GM08714 (cell line): ENCODE measurements around the gene NUP62.

Experiments used
- H3K4me3 ChIP-seq: fragments of 200-500 bp; sonication (Bioruptor generic); 2 replicates; pipeline ENCODE4 v1.5.1; 2014; ENCODE audit warnings: mild to moderate bottlenecking, low read length, inconsistent platforms
- ZNF274 ChIP-seq: IDR thresholded peaks from 2 replicates; pipeline ENCODE4 v1.6.1; 2012; ENCODE audit warnings: mild to moderate bottlenecking, low read depth, low read length

NUP62 gene

DNA sequence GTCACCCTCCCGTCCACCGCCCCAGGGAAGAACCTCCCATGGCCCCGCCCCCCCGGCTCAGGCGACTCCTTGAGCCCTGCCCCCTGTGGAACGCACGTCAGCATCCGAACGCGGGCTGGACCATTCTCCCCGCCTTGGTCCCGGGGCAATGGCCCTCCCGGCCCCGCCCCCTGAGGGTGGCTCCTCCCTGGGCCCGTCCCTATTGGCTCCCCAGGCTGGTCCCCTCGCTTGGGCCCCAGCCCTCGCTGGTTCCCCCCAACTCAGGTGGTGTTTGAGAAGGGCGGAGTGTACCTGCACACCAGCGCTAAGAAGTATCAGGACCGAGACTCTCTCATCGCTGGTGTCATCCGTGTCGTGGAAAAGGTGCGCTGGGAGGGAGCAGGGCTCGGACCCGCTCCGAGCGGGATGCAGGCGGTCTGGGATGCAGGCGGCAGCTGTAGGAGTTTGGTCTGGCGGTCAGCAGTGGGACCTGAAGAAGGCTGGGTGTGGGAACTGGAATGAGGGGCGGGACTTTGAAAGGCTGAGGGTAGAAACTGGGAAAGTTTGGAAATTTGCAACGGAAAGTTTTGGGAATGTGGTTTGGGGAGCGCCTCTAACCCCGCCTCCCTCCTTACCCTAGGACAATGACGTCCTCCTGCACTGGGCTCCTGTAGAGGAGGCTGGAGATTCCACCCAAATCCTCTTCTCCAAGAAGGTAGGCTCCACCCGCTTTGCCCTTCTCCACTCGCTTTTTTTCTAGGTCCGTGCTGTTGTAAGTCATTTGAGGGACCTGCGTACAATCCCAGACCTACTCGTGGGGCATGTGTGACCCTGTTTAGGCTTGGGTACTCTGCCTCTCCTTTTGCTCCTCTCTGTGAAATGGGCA is 51.2 kb downstream of the NUP62 start:
- peak overlapping the region; percentile 83 for H3K4me3 ChIP-seq
- TF ChIP-seq ZNF274: no peak

DNA sequence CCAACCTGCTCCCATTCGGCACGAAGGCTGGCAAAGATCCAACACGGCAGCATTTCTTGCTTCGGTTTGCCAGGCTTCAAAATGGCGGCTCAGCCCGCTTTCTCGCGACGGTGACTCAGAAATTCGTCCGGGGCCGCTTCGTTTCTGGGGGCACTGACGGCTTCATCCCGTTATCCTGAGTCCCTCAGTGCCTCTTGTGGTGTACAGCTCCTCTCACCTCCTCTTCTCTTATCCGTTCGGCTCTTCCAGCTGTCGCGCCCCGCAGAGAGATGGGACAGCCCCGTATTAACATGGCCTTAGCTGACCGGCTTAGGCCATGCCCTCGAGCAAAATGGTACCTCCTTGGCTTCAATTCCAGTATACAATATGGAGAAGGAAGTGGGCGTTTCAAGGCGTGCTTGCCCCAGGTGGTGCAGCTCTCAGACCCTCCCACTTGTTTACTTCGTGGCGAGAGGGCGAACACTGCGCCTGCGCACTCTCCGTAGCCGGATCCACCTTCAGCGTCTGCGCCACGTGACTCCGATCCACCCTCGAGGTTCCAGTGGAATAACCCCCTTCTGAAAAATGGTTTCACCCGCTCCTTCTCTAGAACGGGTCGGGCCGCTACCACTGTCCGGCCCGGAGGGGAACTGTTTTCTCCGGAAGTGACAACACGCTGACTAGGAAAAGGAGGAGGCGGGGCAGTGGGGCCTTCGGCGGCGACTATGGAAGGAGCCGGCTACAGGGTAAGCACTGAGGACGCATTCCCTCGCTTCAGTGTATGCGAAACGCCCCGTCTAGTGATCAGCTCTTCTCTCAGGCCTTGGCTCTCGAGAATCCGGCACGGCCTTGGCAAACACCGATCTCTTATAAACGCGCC is 52.1 kb downstream of the NUP62 start, which contains the start of the genes AKT1S1 and TBC1D17:
Gene AKT1S1 (minus strand): TSS at position 336 of the 859 bp plus-strand sequence. CDS start 4,060 bp downstream, outside the sequence.
Gene TBC1D17 (plus strand): TSS at position 683 of the 859 bp plus-strand sequence. CDS start 22 bp downstream, at position 705.
- TF ChIP-seq ZNF274: no peak
- peak within 1 kb of the TSS; percentile 89 for H3K4me3 ChIP-seq

DNA sequence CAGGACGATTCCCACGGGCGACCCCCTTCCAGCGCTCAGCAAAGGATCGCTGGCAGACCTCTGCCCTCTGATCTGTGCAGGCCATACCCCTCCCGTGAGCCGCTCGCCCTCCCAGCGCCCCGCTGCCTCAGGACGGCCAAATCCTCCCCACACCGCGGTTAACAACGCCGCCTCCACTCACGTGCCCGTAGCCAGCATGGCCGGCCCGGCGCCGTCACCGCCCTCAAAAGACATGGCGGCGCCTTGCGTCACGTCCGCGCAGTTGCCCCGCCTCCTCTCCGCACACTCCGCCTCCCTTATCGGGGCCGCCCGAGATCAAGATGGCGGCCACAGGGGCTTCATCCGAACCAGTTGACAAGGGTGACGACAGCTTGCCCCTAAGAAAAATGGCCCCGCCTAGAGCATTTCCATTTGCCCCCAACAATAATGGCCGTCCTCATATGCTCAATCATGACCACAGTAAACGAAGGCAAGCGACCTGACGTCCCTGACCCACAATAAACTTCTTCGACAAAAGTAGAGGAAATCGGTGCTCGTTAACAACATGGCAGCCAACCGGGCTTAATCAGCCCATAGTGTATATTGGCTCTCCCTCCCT is 52.8 kb downstream of the NUP62 start:
- TF ChIP-seq ZNF274: no peak
- H3K4me3 ChIP-seq: peak overlapping the region; percentile 89

DNA sequence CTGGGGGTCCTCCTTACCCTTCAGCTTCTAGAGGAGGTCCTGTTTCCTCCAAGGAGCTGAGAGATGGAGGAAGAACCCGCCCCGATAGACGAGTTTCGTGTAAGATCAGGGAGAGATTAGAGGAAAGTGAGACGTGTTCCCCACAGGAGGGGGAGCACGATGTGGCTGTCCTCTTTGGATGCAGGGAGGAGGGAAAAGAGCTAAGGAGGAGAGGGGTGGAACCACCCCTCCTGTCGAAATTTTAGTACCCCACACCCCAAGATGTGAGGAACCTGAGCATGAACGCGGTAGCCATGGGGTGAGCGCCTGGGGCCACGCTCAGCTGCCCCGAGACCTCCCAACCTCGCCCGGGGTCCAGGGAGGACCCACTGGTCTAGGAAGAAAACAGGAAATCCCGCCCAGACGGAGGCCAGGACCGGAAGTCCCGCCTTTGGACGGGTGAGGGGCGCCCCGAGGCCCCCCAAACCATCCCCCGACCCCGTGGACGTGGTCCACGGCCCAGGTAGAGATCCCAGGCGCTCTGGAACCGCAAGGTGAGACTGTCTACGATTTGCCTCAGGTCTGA is 53.4 kb downstream of the NUP62 start:
- TF ChIP-seq ZNF274: no peak
- H3K4me3 ChIP-seq: peak overlapping the region; percentile 89

DNA sequence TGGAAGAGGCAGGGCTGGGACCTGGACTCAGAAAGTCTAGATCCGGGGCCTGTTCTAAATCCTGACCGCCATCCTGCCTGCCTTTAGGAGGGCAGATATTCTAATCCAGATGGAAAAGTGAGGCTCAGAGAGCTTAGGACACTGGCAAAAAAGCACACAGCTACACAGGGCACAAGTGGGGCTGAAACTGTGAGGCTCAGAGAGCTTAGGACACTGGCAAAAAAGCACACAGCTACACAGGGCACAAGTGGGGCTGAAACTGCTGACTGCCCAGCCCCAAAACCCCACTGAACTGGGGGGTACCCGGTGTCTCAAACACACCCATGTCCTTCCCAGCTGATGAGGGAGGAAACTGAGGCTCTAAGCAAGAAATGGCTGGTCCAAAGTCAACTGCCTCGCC is 54.1 kb downstream of the NUP62 start:
- no peak for TF ChIP-seq ZNF274
- peak overlapping the region; percentile 89; the same call in 1 of the 2 replicates for H3K4me3 ChIP-seq

DNA sequence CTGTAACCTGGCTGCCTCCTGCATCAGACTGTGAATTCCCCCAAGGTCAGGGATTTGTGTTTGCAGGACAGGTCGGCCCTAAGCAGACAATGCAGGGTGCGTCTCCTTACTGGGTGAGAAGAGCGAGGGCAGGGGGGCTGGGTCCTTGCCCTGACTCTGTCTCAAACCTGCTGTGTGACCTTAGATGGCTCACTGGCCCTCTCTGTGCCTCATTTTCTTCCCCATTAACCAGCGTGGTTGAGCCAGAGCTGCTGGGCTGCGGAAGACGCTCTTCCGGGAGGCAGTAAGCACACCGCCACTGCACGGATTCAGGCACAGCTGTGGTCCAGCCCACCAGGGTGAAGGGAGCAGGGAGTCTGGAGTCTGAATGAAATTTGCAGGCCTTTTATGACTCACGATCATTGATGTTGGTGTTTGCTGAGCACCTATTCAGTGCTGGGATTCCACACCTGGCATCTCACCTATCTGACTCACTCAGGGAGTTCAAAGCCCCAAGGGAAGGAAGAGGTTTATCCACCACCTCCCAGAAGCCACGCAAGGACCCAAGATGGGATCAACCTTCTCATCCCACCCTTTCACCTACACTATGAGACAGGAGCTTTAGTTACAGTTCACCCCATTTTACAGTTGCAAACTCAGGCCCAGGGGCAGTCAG is 54.7 kb downstream of the NUP62 start:
- no peak overlapping the region for H3K4me3 ChIP-seq
- TF ChIP-seq ZNF274: no peak

DNA sequence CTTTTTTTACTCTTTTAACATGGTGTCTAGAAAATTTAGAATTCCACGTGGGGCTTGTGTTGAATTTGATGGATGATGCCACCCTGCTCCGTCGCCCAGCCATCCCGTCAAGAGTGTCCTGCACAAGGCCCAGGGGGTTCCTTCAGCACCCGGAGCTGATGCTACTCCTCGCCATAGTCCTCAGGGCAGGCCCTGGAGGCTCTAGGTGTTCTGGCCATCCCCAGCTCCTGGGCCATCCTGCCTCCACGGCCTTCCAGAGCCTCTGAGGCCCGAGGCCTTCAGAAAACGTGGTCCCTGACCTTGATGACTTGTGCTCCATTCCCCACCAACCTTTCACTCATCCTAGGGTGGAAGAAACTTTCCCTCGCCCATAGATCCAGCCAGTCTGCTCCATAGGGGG is 55.5 kb downstream of the NUP62 start:
- no peak for TF ChIP-seq ZNF274
- no peak overlapping the region for H3K4me3 ChIP-seq

DNA sequence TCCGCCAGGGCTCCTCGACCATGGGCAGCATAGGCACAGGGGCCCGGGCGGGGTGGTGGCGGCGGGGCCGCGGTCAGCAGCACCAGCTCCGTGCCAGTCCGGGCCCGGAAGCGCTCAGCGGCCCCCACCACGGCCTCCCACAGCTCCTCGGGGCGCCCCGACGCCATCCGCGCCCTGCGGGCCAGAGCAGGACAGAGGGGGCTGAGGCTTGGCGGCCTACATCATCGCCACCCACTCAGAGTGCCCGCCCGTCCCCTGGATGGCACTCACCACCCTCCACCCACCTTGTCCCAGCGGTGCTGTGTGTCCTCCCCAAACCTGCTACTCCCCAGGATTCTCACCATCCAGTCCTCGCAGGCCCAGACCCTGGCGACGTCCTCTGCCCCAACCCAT is 56.2 kb downstream of the NUP62 start:
- no peak overlapping the region for H3K4me3 ChIP-seq
- TF ChIP-seq ZNF274: no peak

DNA sequence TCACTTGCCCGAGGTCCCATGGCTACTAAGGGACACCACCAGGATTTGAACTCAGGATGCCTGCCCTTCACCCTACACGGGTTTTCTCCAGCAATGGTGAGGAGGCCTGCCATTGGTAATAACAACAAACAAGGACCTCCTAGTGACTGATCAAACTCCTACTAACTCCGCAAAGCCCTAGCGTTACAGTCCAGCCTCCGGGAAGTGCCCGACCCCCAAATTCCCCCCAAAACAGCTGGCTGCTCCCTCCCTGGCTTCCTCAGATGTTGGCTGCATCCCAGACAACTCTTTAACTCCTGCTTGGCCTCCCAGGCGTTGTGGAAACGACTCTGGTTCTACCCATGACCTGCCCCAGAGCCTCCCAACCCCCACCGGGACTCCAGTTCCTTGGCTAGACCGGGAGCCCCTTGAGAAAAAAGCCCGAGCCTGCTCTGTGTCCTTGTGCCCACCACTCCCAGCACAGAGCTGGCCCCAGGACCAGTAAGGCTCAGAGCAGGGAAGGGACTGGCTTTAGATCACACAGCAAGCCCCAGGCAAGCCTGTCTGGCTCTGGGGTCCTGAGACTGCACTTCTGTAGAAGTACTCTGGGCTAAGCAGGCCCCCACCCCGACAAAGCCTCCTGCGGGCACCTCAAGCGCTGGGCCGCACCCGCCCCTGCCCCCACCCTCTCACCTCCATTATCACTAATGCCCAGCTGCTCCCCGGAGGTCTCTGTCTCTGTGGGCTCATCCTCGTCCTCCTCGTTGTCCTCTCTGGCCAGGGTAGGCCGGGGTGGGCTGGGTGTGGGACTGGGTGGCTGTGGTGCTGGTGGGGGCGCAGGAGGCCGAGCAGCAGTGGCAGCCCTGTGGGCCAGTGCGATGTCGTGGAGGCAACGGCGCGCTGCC is 56.8 kb downstream of the NUP62 start:
- H3K4me3 ChIP-seq: no peak overlapping the region
- no peak for TF ChIP-seq ZNF274

DNA sequence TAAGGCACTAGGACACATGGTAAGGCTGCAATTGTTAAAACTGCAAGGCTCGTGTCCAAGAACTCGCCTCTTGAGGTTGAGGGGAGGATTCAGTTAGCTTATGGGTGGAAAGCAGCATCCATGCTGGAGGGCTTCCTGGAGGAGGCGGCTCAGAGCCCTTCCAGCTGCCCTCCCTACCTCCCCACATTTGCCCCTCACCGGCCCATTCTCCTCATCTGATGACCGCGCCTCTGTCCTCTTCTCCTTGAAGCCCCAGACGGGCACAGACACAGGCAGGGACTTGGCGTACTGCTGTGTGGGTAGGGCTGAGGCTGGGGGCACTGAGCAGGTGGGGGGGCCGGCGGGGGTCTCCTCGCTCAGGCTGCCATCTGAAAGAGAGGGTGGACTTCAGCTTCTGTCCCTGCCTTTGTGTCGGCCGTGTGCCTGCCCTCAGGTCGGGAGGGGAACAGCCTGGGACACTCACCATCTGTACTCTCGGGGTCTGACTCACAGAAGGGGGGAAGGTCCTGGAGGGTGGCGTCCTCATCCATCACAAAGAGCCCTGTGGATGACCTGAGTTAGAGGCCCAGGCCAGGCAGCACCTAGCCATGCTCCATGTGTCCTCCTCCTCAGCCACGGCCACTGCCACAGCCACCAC is 57.8 kb downstream of the NUP62 start:
- TF ChIP-seq ZNF274: no peak
- H3K4me3 ChIP-seq: no peak overlapping the region

DNA sequence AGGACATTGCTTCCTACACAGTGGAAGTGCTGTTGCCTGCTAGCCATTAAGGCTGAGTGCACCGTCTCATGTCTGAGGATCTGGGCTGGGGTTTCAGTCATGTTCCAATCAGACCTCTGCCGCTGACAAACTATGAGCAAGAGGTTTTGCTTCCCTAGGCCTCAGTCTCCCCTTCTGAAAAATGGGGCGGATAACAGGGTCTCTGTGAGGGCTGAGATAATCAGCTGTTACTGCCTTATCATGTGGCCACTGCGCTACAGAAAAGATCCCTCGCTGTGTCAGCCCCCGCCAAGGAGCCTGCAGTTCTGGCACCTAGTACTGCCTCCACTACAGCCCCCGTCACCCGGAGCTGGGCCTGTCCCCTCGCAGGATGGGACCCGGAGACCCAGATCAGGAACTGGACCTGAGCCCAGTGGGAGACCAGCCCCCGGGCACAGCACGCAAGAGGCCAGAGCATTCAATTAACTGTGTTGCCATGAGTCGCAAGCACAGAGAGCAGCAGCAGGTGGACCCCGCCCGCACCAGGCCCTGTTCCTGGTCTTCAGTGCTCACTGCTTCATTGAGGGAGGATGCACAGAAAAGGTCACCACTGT is 58.9 kb downstream of the NUP62 start:
- no peak for TF ChIP-seq ZNF274

More for the DNA sequence above, 58.9 kb downstream of the NUP62 start:
- peak overlapping the region; percentile 44; the same call in 1 of the 2 replicates for H3K4me3 ChIP-seq
